GM12874 (cell line): ENCODE results near the gene BICD2.
A peak's percentile ranks its signal among the peaks of the same experiment; 100 is the strongest.

Source experiments
- CTCF ChIP-seq: IDR thresholded peaks from 2 replicates; pipeline ENCODE4 v1.5.1; 2011; ENCODE audit warnings: low read depth, mild to moderate bottlenecking, control low read depth, low read length, moderate library complexity; ENCODE audit not compliant: insufficient read depth

The BICD2 gene

GRCh38 chr9:92735636-92736562 is 28.7 kb downstream of the BICD2 start:
- TF ChIP-seq CTCF = no peak

- TF ChIP-seq CTCF = no peak
Measured at GRCh38 chr9:92734931-92735635, 29.6 kb downstream of the BICD2 start.

- TF ChIP-seq CTCF = no peak
Measured at GRCh38 chr9:92730897-92731296, 33.7 kb downstream of the BICD2 start.

- no peak for TF ChIP-seq CTCF
Measured at GRCh38 chr9:92729735-92730155, 34.9 kb downstream of the BICD2 start.

- TF ChIP-seq CTCF = peak; percentile 87
Measured at GRCh38 chr9:92728831-92729734, 35.5 kb downstream of the BICD2 start.

- TF ChIP-seq CTCF = no peak
Measured at GRCh38 chr9:92727716-92728700, 36.6 kb downstream of the BICD2 start.
